Kidney epithelial cell (primary cell): ENCODE data around the gene MGAT1. TPM values are rescaled to one million over a fixed set of nuclear protein-coding genes. Genes with fewer than 3 reads are reported as not detected.

Experiments used
- DNase-seq: peaks from one replicate; pipeline ENCODE4 v3.0.0-alpha.2; 2010; ENCODE audit warnings: low read depth
- H3K27me3 ChIP-seq: 2 replicates; pipeline ENCODE4 v1.6.0; 2011; ENCODE audit warnings: low read length; ENCODE audit not compliant: control insufficient read depth, insufficient read depth
- H3K36me3 ChIP-seq: 2 replicates; pipeline ENCODE4 v1.5.1; 2011; ENCODE audit warnings: low read length; ENCODE audit not compliant: control insufficient read depth, insufficient read depth
- H3K4me3 ChIP-seq: 2 replicates; pipeline ENCODE4 v1.5.1; 2011; ENCODE audit warnings: low read depth, mild to moderate bottlenecking, control low read depth, low read length
- CTCF ChIP-seq: IDR thresholded peaks from 2 replicates; pipeline ENCODE4 v1.5.1; 2011; ENCODE audit warnings: mild to moderate bottlenecking, moderate library complexity, low read length, control low read depth, inconsistent platforms; ENCODE audit not compliant: insufficient read depth, poor library complexity, severe bottlenecking
- total RNA-seq: library from RNA; depleted of rRNA; stranded (reverse); fragments of >200 nt; gene quantifications from 2 replicates; pipeline ENCODE4 v1.2.3, GENCODE V29; 2015

The MGAT1 gene
- total RNA-seq, 1 donor from 2014 or later, result 95.4 TPM

- no peak for DNase-seq
- no peaks in the 10 kb centered on the region for H3K27me3 ChIP-seq
- no peaks in the 10 kb centered on the region for H3K36me3 ChIP-seq
- peak; percentile 20 for TF ChIP-seq CTCF
- H3K4me3 ChIP-seq, result no peak overlapping the region
These were observed 10.8 kb upstream of the MGAT1 start for GRCh38 chr5:180813420-180813819.

- DNase-seq, result no peak
- Histone ChIP-seq H3K27me3 (no peaks in the 10 kb centered on the region), H3K36me3 (no peaks in the 10 kb centered on the region), H3K4me3 (no peak overlapping the region)
- TF ChIP-seq CTCF, result no peak
These were observed 9.1 kb upstream of the MGAT1 start for GRCh38 chr5:180811623-180812124.

- Histone ChIP-seq H3K27me3 (no peaks in the 10 kb centered on the region), H3K36me3 (peaks cover 1% of the 10 kb centered on the region), H3K4me3 (peak overlapping the region; percentile 61)
- no peak for DNase-seq
- no peak for TF ChIP-seq CTCF
These were observed 8.5 kb upstream of the MGAT1 start for GRCh38 chr5:180810959-180811622.

- Histone ChIP-seq H3K27me3 (no peaks in the 10 kb centered on the region), H3K36me3 (peaks cover 1% of the 10 kb centered on the region), H3K4me3 (peak overlapping the region; percentile 61)
- TF ChIP-seq CTCF, result no peak
- DNase-seq, result no peak
These were observed 7.8 kb upstream of the MGAT1 start for GRCh38 chr5:180810210-180810958.

GRCh38 chr5:180809403-180810209 is 7.0 kb upstream of the MGAT1 start:
- Histone ChIP-seq H3K36me3 (peaks cover 1% of the 10 kb centered on the region), H3K4me3 (peak overlapping the region; percentile 61), H3K27me3 (no peaks in the 10 kb centered on the region)
- TF ChIP-seq CTCF, result no peak
- no peak for DNase-seq
